Thyroid gland (tissue), 4 donors: ENCODE data around the gene PTPRB. TPM values are rescaled to one million over a fixed set of nuclear protein-coding genes. Genes with fewer than 3 reads are reported as not detected.

Source experiments
- DNase-seq, 2 donors: peaks; one replicate each; pipeline ENCODE4 v3.0.0-alpha.2; 2019
- H3K27ac ChIP-seq, 3 donors: fragments of 200-600 bp; sonication (generic); 1 replicate in 2 of 3; 2 replicates in 1 of 3; pipeline ENCODE4 v1.5.1; 2016 to 2019; ENCODE audit warnings: mild to moderate bottlenecking in 1 of 3, moderate library complexity in 1 of 3
- H3K27me3 ChIP-seq: fragments of 200-600 bp; sonication (generic); one replicate; pipeline ENCODE4 v1.5.1; 2019
- H3K36me3 ChIP-seq, 2 donors: fragments of 200-600 bp; sonication (generic); one replicate each; pipeline ENCODE4 v1.5.1; 2016 to 2019
- H3K4me1 ChIP-seq, 2 donors: fragments of 200-600 bp; sonication (generic); one replicate each; pipeline ENCODE4 v1.5.1; 2017 to 2019
- H3K4me3 ChIP-seq, 3 donors: fragments of 200-600 bp; sonication (generic); replicated peaks in 1 of 3; 1 replicate in 2 of 3; 2 replicates in 1 of 3; pipeline ENCODE4 v1.5.1; 2016; ENCODE audit warnings: mild to moderate bottlenecking in 1 of 3
- H3K9me3 ChIP-seq: fragments of 200-600 bp; sonication (generic); one replicate; pipeline ENCODE4 v1.5.1; 2017
- POLR2A ChIP-seq, 2 donors: fragments of 450-650 bp; IDR thresholded peaks; one replicate each; pipeline ENCODE4 v1.6.1; 2017; ENCODE audit warnings: antibody characterized with exemption in 2 of 2, mild to moderate bottlenecking in 2 of 2, moderate library complexity in 1 of 2
- WGBS, 2 donors: methylation state at CpG; one replicate each; pipeline ENCODE4 v1.1.5; 2017; 5-methylcytosine and 5-hydroxymethylcytosine counted together
- intact Hi-C: fragments of 100-400 bp; cut with DNase I; formaldehyde crosslinking; loops from one replicate; pipeline ENCODE4 v1.15.1; 2023
- total RNA-seq, 4 donors: library from RNA; depleted of rRNA; stranded (reverse); fragments of >200 nt; gene quantifications; one replicate each; pipeline ENCODE4 v1.2.3, GENCODE V29; 2016
- TF ChIP-seq, protein P1 (sequence below), 6 experiments: fragments of 200-600 bp in 3 of 6; fragments of 450-650 bp in 3 of 6; sonication (generic) in 3 of 6; IDR thresholded peaks; one replicate each; pipeline ENCODE4 v1.5.1; 2016 to 2019; ENCODE audit warnings: antibody characterized with exemption in 6 of 6, mild to moderate bottlenecking in 2 of 6, inconsistent platforms in 1 of 6, moderate library complexity in 1 of 6

Gene PTPRB
- total RNA-seq, 4 donors from 2014 or later = 24.4 to 75.3 (median 36.2) TPM

DNA sequence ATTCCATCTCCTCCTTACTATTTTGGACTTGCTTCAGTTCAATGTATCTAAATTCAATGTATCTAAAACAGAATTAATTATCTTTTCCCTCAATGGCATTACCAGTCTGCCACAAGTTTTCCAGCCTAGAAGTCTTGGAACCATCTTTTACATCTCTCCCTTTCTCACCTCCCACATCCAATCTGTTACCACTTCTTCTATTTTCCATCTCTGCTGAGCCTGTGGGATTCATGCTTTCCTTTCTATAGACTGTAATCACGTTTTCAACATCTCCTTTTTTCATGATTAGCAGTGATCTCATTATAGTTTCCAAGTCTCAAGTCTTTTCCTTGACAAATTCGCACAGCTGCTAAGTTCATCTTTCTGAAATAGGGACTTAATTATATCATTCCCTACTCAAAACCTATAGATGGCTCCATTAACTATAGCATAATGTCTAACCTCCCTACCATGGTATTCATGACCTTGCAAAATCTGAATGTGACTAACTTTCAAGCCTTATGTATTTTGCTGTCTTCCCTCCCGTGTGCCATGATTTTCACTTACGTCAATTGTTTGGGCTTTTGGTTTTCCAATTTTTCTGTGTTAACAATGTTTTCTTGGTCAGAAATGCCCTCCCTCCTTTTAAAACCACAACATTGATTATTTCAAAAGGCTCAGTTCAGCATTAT lies 20.5 kb upstream of the PTPRB start:
- no peak overlapping the region for H3K4me3 ChIP-seq
- no peak for DNase-seq
- no peak overlapping the region for H3K27ac ChIP-seq
- no peaks in the 10 kb centered on the region for H3K4me1 ChIP-seq
- H3K36me3 ChIP-seq = no peaks in the 10 kb centered on the region
- H3K9me3 ChIP-seq = no peaks in the 10 kb centered on the region
- no peaks in the 10 kb centered on the region for H3K27me3 ChIP-seq
- TF ChIP-seq, protein P1, sequence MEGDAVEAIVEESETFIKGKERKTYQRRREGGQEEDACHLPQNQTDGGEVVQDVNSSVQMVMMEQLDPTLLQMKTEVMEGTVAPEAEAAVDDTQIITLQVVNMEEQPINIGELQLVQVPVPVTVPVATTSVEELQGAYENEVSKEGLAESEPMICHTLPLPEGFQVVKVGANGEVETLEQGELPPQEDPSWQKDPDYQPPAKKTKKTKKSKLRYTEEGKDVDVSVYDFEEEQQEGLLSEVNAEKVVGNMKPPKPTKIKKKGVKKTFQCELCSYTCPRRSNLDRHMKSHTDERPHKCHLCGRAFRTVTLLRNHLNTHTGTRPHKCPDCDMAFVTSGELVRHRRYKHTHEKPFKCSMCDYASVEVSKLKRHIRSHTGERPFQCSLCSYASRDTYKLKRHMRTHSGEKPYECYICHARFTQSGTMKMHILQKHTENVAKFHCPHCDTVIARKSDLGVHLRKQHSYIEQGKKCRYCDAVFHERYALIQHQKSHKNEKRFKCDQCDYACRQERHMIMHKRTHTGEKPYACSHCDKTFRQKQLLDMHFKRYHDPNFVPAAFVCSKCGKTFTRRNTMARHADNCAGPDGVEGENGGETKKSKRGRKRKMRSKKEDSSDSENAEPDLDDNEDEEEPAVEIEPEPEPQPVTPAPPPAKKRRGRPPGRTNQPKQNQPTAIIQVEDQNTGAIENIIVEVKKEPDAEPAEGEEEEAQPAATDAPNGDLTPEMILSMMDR (IDR thresholded peaks at IDR 0.05) = no peak
- TF ChIP-seq POLR2A (IDR thresholded peaks at IDR 0.05) = no peak
- 82 to 84% methylated on average over 4 of the region's 4 CpGs for WGBS, 2 donors
- intact Hi-C loops = no loop called here

DNA sequence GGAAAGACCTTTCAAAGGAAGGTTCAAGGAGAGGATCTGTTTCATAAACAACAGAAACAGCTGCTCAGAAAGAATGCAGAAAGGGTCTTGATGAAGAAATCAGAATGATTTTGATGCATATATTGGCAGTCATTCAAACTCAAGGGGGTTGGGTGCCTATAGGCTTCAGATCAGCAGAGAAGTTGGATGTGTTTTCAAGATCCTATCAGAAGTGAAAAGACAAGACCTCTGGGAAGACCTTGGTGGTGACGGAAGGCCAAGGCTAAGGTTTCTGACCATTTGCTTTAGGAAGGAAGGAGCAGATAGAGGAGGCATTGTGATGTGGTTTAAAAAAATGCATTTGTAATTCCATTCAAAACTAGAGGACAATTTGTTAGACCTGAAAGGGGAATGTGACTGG lies 15.2 kb upstream of the PTPRB start:
- no peak for DNase-seq
- Histone ChIP-seq H3K4me1 (no peaks in the 10 kb centered on the region), H3K27me3 (no peaks in the 10 kb centered on the region), H3K36me3 (no peaks in the 10 kb centered on the region), H3K4me3 (no peak overlapping the region), H3K27ac (no peak overlapping the region), H3K9me3 (no peaks in the 10 kb centered on the region)
- intact Hi-C loops = no loop called here
- 97 to 100% methylated on average over 1 of the region's 1 CpG for WGBS, 2 donors
- TF ChIP-seq, protein P1 (IDR thresholded peaks at IDR 0.05) = no peak
- TF ChIP-seq POLR2A (IDR thresholded peaks at IDR 0.05) = no peak

DNA sequence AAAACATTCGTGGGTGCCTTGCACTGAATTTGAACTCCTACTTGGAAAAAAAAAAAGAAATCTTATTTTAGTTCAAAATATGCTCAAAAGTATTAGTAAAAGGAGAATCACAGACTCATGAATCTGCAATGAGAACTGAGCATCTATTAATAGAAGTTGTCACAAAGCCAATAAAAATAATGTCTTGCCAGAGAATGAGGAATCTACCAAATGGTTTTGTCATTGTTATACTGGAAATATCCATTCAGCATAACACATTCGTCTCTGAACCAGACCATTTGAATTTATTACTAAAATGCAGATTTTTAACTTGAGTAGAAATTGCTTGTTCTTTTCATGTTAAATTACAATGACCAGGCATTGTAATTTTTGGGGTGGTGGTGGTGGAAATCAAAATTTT lies 11.6 kb upstream of the PTPRB start:
- intact Hi-C loops = no loop called here
- no peaks in the 10 kb centered on the region for H3K36me3 ChIP-seq

DNA sequence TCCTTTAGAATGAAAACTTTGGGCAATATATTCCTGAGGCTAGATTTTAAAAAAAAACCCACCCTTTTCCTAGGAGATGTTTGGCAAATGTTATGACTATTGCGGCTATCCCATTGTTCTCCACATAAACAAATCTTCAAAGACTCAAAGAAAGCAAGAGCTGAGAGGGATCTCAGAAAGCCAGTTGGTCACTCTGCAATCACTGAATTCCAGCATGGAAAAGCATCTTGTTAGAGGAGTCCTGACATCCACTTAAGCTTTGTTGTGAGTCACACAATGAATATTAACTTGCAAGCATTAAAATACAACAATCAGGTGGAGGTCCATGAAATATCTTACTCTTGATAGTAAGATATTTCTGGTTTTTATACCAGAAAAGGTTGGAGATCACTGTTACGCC lies 11.0 kb upstream of the PTPRB start:
- TF ChIP-seq POLR2A (IDR thresholded peaks at IDR 0.05) = no peak
- TF ChIP-seq, protein P1 (IDR thresholded peaks at IDR 0.05) = no peak
- WGBS, 2 donors = 88 to 91% methylated on average over 2 of the region's 2 CpGs

More for the DNA sequence above, 11.6 kb upstream of the PTPRB start:
- 57 to 67% methylated on average over 2 of the region's 2 CpGs for WGBS, 2 donors
- Histone ChIP-seq H3K27ac (peak overlapping the region in 1 of 3 donors; percentile 6), H3K27me3 (no peaks in the 10 kb centered on the region), H3K4me3 (no peak overlapping the region), H3K4me1 (no peaks in the 10 kb centered on the region), H3K9me3 (no peaks in the 10 kb centered on the region)
- no peak for DNase-seq
- no peak for TF ChIP-seq POLR2A (IDR thresholded peaks at IDR 0.05)

DNA sequence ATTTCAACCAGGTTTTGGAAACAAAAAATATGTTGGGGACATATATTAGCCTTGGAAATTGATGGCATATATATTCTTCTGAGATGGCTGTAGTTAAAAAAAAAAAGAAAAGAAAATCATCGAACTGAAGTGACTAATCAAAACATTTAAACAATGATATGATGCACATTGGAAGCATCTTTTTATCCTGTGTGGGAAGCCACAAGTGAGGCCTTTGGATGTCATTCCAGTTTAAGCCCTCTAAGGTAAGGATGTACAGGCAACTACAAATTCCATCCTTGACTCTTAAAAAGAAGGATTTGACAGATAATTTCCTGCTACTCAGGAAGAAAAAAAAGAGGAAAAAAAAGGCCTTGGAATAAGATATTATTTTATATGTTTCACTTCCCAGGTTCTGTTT lies 9.6 kb upstream of the PTPRB start:
- no peaks in the 10 kb centered on the region for H3K9me3 ChIP-seq
- no peak for TF ChIP-seq POLR2A (IDR thresholded peaks at IDR 0.05)
- TF ChIP-seq, protein P1 (IDR thresholded peaks at IDR 0.05) = no peak

More for the DNA sequence above, 11.0 kb upstream of the PTPRB start:
- Histone ChIP-seq H3K36me3 (no peaks in the 10 kb centered on the region), H3K4me1 (no peaks in the 10 kb centered on the region), H3K27me3 (no peaks in the 10 kb centered on the region), H3K4me3 (no peak overlapping the region), H3K9me3 (no peaks in the 10 kb centered on the region), H3K27ac (peak overlapping the region in 1 of 3 donors; percentile 6)
- DNase-seq = no peak
- intact Hi-C loops = no loop called here

More for the DNA sequence above, 9.6 kb upstream of the PTPRB start:
- Histone ChIP-seq H3K27me3 (no peaks in the 10 kb centered on the region), H3K4me1 (no peaks in the 10 kb centered on the region), H3K4me3 (no peak overlapping the region), H3K27ac (no peak overlapping the region), H3K36me3 (no peaks in the 10 kb centered on the region)
- intact Hi-C loops = no loop called here
- no peak for DNase-seq
- WGBS, 2 donors = 67 to 77% methylated on average over 1 of the region's 1 CpG
